Stomach (tissue), 4 donors: ENCODE measurements around the gene PIK3R6.

Source experiments
- CTCF ChIP-seq, 7 experiments: fragments of 450-650 bp in 4 of 7; fragments of 200-600 bp in 3 of 7; sonication (generic) in 3 of 7; IDR thresholded peaks; one replicate each; pipeline ENCODE4 v1.5.1; 2016 to 2019; ENCODE audit warnings: antibody characterized with exemption in 7 of 7, control low read depth in 2 of 7, mild to moderate bottlenecking in 1 of 7
- POLR2A ChIP-seq, 4 donors: fragments of 450-650 bp; IDR thresholded peaks; one replicate each; pipeline ENCODE4 v1.6.1; 2016; ENCODE audit warnings: antibody characterized with exemption in 4 of 4, control low read depth in 2 of 4, mild to moderate bottlenecking in 1 of 4, moderate library complexity in 1 of 4

GRCh38 chr17:8871081-8871581 lies 3.7 kb upstream of the PIK3R6 start:
- TF ChIP-seq CTCF (IDR thresholded peaks at IDR 0.05) (no peak), POLR2A (IDR thresholded peaks at IDR 0.05) (no peak)
